GM12878 (cell line): ENCODE measurements around the gene ZFP36. TPM values are rescaled to one million over a fixed set of nuclear protein-coding genes. Genes with fewer than 3 reads are reported as not detected.

Experiments used
- CHD1 ChIP-seq: IDR thresholded peaks from 2 replicates; pipeline ENCODE4 v1.6.1; 2012; ENCODE audit warnings: low read depth, low read length, improper control_type of control experiment
- CREB1 ChIP-seq: IDR thresholded peaks from 2 replicates; pipeline ENCODE4 v1.6.1; 2012; ENCODE audit warnings: low read depth, mild to moderate bottlenecking, inconsistent platforms
- NBN ChIP-seq: fragments of 450-650 bp; IDR thresholded peaks from 2 replicates; pipeline ENCODE4 v1.6.1; 2016
- PAX8 ChIP-seq: fragments of 450-650 bp; IDR thresholded peaks from 2 replicates; pipeline ENCODE4 v1.6.1; 2017; ENCODE audit warnings: mild to moderate bottlenecking, moderate library complexity
- RBBP5 ChIP-seq: fragments of 200-600 bp; sonication (generic); conservative IDR thresholded peaks from 2 replicates; pipeline ENCODE4 v1.6.1; 2016
- RCOR1 ChIP-seq: conservative IDR thresholded peaks from 2 replicates; pipeline ENCODE4 v1.6.1; 2012; ENCODE audit warnings: low read depth, low read length, improper control_type of control experiment
- SPI1 ChIP-seq: IDR thresholded peaks from 2 replicates; pipeline ENCODE4 v1.6.1; 2011; ENCODE audit warnings: low read depth, mild to moderate bottlenecking, low read length, moderate library complexity, borderline replicate concordance; ENCODE audit not compliant: insufficient read depth
- STAT3 ChIP-seq: IDR thresholded peaks from 2 replicates; pipeline ENCODE4 v1.6.1; 2011; ENCODE audit warnings: low read depth, low read length, improper control_type of control experiment
- SUZ12 ChIP-seq: fragments of 200-600 bp; sonication (generic); IDR thresholded peaks from one replicate; pipeline ENCODE4 v1.6.1; 2018; ENCODE audit warnings: antibody characterized with exemption, mild to moderate bottlenecking; ENCODE audit not compliant: unreplicated experiment
- ZNF384 ChIP-seq: IDR thresholded peaks from 2 replicates; pipeline ENCODE4 v1.6.1; 2012; ENCODE audit warnings: low read depth, mild to moderate bottlenecking, low read length, improper control_type of control experiment, borderline replicate concordance
- polyA plus RNA-seq, 11 experiments: library from polyadenylated mRNA; depleted of rRNA in 4 of 11; unstranded in 6 of 11; stranded (reverse) in 5 of 11; fragments of >200 nt; fragmentation: Nextera tagmentation in 4 of 11; fragmentation: Illumina TruSeq in 1 of 11; extraction: Ambion mirVana in 4 of 11; extraction: Trizol in 1 of 11; gene quantifications; 1 replicate in 1 of 11; 2 replicates in 10 of 11; pipeline versions ENCODE4 v1.2.1 to v1.2.3, GENCODE V29; 2011 to 2016; ENCODE audit warnings: inconsistent platforms in 2 of 11, missing spikeins in 2 of 11, low read depth in 1 of 11
- total RNA-seq, 4 experiments: library from RNA; depleted of rRNA in 3 of 4; stranded (reverse); fragments of >200 nt in 3 of 4; fragmentation: Illumina TruSeq in 1 of 4; extraction: Trizol in 1 of 4; gene quantifications; 2 replicates each; pipeline versions ENCODE4 v1.2.1 to v1.2.3, GENCODE V29; 2013 to 2021
- TF ChIP-seq, protein P1 (sequence below): fragments of 450-650 bp; IDR thresholded peaks from 2 replicates; pipeline ENCODE4 v1.6.1; 2016; ENCODE audit warnings: mild to moderate bottlenecking
- TF ChIP-seq, protein P2 (sequence below): IDR thresholded peaks from 2 replicates; pipeline ENCODE4 v1.6.1; 2011; ENCODE audit warnings: borderline replicate concordance, low read depth, mild to moderate bottlenecking, moderate library complexity, low read length; ENCODE audit not compliant: insufficient read depth, poor library complexity, severe bottlenecking
- TF ChIP-seq, protein P3 (sequence below): IDR thresholded peaks from 2 replicates; pipeline ENCODE4 v1.6.1; 2012; ENCODE audit warnings: low read depth, low read length, improper control_type of control experiment
- TF ChIP-seq, protein P4 (sequence below): fragments of 450-650 bp; conservative IDR thresholded peaks from 2 replicates; pipeline ENCODE4 v1.6.1; 2017; ENCODE audit warnings: mild to moderate bottlenecking, moderate library complexity

Gene ZFP36
- total and polyA plus RNA-seq, 10 of the 15 experiments (the other 5 are each of a cell fraction or from before 2014, with no cell fraction given): 5.3 to 55.0 (median 18.1) TPM

DNA sequence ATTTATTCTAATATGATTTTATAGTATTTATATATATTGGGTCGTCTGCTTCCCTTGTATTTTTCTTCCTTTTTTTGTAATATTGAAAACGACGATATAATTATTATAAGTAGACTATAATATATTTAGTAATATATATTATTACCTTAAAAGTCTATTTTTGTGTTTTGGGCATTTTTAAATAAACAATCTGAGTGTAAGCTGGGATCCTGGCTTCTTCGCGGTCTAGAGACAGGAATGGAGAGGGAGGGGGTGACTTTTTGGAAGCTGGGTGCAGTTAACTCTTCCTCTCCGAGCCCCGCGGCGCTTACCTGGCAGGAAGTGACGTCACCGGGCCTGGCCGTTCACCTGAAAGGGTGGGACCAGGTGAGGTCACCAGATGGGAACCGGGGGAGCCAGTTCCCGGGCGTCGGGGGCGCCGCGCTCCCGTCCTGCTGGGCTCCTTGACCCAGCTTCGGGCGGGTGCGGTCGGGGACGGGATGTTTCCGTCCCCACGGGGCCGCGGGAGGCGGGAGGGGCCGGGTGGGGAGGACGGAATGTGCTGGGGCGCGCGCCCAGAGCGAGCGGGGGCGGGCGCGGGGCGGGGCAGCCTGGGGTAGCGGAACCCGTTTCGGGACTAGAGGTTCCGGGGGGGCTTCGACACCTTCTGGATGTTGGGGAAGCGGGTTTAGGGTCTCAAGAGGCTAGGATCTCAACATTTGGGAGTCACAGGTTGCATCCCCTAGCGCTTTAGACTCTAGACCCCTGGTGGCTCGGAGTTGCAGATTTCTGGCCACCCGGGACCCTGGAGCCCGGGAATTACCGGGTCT, 2.8 kb downstream of the ZFP36 start (continued):
- TF ChIP-seq, protein P1, sequence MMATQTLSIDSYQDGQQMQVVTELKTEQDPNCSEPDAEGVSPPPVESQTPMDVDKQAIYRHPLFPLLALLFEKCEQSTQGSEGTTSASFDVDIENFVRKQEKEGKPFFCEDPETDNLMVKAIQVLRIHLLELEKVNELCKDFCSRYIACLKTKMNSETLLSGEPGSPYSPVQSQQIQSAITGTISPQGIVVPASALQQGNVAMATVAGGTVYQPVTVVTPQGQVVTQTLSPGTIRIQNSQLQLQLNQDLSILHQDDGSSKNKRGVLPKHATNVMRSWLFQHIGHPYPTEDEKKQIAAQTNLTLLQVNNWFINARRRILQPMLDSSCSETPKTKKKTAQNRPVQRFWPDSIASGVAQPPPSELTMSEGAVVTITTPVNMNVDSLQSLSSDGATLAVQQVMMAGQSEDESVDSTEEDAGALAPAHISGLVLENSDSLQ: no peak
- TF ChIP-seq PAX8 (no peak), STAT3 (0 out of 2 replicates have a peak, but pooled peaks have one; percentile 13), CREB1 (no peak), SUZ12 (no peak), ZNF384 (no peak), RBBP5 (no peak), CHD1 (no peak), SPI1 (no peak), RCOR1 (0 out of 2 replicates have a peak, but pooled peaks have one; percentile 55), NBN (peak; percentile 80; the same call in 1 of the 2 replicates)
- TF ChIP-seq, protein P2, sequence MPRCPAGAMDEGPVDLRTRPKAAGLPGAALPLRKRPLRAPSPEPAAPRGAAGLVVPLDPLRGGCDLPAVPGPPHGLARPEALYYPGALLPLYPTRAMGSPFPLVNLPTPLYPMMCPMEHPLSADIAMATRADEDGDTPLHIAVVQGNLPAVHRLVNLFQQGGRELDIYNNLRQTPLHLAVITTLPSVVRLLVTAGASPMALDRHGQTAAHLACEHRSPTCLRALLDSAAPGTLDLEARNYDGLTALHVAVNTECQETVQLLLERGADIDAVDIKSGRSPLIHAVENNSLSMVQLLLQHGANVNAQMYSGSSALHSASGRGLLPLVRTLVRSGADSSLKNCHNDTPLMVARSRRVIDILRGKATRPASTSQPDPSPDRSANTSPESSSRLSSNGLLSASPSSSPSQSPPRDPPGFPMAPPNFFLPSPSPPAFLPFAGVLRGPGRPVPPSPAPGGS: peak; percentile 62
- TF ChIP-seq, protein P3, sequence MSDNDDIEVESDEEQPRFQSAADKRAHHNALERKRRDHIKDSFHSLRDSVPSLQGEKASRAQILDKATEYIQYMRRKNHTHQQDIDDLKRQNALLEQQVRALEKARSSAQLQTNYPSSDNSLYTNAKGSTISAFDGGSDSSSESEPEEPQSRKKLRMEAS: no peak
- TF ChIP-seq, protein P4, sequence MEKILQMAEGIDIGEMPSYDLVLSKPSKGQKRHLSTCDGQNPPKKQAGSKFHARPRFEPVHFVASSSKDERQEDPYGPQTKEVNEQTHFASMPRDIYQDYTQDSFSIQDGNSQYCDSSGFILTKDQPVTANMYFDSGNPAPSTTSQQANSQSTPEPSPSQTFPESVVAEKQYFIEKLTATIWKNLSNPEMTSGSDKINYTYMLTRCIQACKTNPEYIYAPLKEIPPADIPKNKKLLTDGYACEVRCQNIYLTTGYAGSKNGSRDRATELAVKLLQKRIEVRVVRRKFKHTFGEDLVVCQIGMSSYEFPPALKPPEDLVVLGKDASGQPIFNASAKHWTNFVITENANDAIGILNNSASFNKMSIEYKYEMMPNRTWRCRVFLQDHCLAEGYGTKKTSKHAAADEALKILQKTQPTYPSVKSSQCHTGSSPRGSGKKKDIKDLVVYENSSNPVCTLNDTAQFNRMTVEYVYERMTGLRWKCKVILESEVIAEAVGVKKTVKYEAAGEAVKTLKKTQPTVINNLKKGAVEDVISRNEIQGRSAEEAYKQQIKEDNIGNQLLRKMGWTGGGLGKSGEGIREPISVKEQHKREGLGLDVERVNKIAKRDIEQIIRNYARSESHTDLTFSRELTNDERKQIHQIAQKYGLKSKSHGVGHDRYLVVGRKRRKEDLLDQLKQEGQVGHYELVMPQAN: no peak
